KOPT-K1 (cell line): ENCODE results near the gene AGAP6.
"Not testable (repeated sequence)": the region's sequence is repeated elsewhere in the genome, so short reads cannot be mapped to it uniquely, and the experiment has no call there.

Experiments
- H3K27ac ChIP-seq: fragments of 200-600 bp; sonication (generic); 2 replicates; pipeline ENCODE4 v1.5.1; 2016; ENCODE audit warnings: antibody characterized with exemption, mild to moderate bottlenecking, low read depth, low read length; ENCODE audit not compliant: poor library complexity, severe bottlenecking
- H3K36me3 ChIP-seq: fragments of 200-600 bp; sonication (generic); 2 replicates; pipeline ENCODE4 v1.5.1; 2017; ENCODE audit warnings: antibody characterized with exemption, mild to moderate bottlenecking, low read length, moderate library complexity; ENCODE audit not compliant: insufficient read depth
- H3K9me3 ChIP-seq: fragments of 200-600 bp; sonication (generic); 2 replicates; pipeline ENCODE4 v1.5.1; 2017; ENCODE audit warnings: antibody characterized with exemption, low read length, mild to moderate bottlenecking; ENCODE audit not compliant: insufficient read depth, poor library complexity, severe bottlenecking

AGAP6 gene

DNA sequence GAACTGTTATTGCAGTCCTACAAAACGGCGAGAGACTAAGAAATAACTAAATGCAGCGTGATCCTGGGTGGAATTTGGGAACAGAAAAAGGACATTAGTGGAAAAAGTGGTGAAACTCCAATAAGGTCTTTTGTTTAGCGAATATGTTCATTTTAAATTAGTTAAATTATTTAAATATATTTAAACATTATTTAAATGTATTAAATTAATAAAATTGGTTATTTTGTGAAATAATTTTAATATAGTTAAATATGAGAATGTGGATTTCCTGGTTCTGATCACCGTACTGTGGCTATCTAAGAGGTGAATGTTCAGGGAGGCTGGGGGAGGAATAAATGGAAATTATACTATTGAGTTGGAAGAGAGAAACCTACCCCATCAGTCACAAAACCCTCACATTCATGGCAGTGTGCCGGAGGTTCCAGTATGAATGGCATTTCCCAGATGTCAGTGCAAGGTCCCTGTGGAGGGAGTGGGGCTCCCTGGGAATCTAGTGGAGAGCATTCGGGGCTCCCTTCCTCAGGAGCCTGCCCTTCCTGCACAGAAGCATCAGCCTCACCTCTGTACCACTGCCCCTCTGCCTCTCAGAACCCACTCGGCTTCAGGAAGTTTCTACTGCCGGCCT lies 27.5 kb downstream of the AGAP6 start:
- H3K9me3 ChIP-seq, H3K27ac ChIP-seq, H3K36me3 ChIP-seq: not testable (repeated sequence)

DNA sequence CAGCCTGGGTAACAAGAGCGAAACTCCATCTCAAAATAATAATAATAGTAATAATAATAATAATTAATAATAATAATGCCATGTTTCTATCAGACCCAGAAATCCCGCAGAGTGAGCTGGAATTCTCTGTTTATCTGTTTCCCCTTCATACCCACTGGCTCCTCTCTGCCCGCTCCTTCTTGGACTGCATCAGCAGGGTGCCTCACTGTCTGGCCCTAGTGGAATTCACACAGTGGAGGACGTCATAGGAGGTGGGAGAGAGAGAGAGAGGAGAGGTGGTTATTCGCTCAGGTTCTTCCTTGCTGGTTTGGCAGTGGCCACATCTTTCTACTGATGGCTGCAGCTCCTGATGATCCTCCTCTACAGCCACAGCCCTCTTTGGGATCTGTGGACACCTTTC lies 28.7 kb downstream of the AGAP6 start:
- H3K36me3 ChIP-seq, H3K9me3 ChIP-seq, H3K27ac ChIP-seq: not testable (repeated sequence)

- H3K27ac ChIP-seq, H3K36me3 ChIP-seq, H3K9me3 ChIP-seq: not testable (repeated sequence)
Observed at GRCh38 chr10:50017646-50018045, 29.4 kb downstream of the AGAP6 start.

DNA sequence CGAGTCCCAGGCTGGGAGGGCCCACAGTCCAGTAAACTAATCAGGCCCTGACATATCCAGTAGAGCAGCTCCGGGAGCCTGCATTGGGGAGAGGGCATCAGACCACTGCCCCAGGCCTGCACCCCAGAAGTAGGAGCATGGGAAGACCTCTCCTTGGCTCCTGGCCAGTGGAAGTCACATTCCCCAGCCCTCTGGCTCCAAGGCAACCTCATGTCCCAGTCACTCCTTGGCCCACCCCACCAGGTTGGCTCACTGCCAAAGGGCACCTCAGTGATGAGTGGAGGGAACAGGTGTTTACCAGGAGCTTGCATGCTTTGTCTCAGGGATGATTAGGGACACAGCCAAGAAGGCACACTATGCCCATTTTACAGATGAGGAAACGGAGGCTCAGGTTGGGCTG lies 31.1 kb downstream of the AGAP6 start:
- not testable (repeated sequence) for H3K27ac ChIP-seq, H3K9me3 ChIP-seq, H3K36me3 ChIP-seq

- H3K9me3 ChIP-seq, H3K27ac ChIP-seq, H3K36me3 ChIP-seq: not testable (repeated sequence)
Observed at GRCh38 chr10:50020451-50021024, 32.3 kb downstream of the AGAP6 start.

DNA sequence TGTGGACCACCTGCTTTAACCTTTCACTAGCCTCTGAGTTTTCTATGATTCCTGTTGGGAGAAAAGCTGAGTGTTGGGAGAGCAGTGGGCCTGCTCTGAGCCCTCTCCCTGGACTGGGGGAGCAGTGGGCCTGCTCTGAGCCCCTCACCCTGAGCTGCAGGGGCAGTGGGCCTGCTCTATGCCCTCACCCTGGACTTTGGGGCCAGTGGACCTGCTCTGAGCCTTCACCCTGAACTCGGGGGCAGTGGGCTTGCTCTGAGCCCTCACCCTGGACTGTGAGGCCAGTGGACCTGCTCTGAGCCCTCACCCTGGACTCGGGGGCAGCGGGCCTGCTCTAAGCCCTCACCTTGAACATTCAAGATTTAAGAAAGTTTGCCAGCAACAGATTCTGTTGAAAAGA lies 33.4 kb downstream of the AGAP6 start:
- no peaks in the 10 kb centered on the region for H3K36me3 ChIP-seq
- H3K9me3 ChIP-seq, result no peaks in the 10 kb centered on the region
- no peak overlapping the region for H3K27ac ChIP-seq

GRCh38 chr10:50024716-50025383 lies 36.6 kb downstream of the AGAP6 start:
- H3K27ac ChIP-seq, H3K36me3 ChIP-seq, H3K9me3 ChIP-seq: not testable (repeated sequence)

- H3K36me3 ChIP-seq, result no peaks in the 10 kb centered on the region
- no peaks in the 10 kb centered on the region for H3K9me3 ChIP-seq
- H3K27ac ChIP-seq, result no peak overlapping the region
Observed at GRCh38 chr10:50025627-50026026, 37.4 kb downstream of the AGAP6 start.

DNA sequence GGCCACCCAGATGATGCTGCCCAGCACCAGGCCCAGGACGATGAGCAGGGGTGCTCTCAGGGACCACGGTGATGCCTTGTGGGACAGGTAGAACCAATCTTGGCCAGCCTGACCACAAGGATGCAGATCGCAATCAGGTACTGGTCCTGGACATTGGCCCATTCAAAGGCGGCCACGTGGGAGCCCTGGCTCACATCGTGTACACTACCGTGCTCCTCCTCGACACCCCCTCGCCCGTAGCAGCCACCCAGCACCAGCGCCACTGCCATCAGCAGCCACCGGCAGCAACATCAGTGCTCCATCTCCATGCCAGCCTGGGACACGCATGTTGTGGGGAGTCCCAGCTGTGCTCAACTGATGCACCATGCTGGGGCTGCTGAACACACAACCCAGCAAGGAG lies 39.0 kb downstream of the AGAP6 start:
- Histone ChIP-seq H3K36me3 (no peaks in the 10 kb centered on the region), H3K9me3 (no peaks in the 10 kb centered on the region), H3K27ac (no peak overlapping the region)

DNA sequence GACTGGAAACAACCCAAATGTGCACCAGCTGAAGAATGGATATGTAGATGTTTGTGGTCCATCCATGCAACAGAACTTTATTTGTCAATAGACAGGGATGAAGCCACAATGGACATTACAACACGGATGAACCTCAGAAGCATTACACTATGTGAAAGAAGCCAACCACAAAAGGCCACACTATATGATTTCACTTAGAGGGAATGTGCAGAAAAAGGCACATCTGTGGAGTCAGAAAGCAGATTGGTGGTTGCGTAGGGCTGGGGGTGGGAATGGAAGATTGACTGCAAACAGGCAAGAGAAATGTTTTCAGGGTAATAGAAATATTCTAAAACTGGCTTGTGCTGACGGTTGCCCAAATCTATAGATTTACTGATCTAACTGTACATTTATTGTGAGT lies 45.3 kb downstream of the AGAP6 start:
- Histone ChIP-seq H3K27ac (no peak overlapping the region), H3K36me3 (no peaks in the 10 kb centered on the region), H3K9me3 (no peaks in the 10 kb centered on the region)

DNA sequence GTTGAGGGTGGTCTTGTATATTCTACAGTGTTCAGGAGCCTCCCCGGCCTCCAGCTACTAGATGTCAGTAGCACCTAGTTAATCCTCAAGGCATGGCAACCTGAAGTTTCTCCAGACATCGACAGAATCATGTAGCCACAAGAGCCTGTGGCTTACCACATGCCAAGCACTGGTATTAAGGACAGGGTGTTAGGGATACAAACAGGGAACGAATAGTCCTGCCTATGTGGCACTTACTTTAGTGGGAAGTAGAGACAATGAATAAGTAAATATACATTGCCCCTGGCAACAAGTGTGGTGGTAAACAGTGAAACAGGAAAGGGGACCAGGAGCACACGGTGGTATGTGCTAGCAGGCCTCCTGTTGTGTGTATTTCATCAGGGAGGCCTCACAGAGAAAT lies 47.1 kb downstream of the AGAP6 start:
- H3K9me3 ChIP-seq, H3K27ac ChIP-seq, H3K36me3 ChIP-seq: not testable (repeated sequence)

DNA sequence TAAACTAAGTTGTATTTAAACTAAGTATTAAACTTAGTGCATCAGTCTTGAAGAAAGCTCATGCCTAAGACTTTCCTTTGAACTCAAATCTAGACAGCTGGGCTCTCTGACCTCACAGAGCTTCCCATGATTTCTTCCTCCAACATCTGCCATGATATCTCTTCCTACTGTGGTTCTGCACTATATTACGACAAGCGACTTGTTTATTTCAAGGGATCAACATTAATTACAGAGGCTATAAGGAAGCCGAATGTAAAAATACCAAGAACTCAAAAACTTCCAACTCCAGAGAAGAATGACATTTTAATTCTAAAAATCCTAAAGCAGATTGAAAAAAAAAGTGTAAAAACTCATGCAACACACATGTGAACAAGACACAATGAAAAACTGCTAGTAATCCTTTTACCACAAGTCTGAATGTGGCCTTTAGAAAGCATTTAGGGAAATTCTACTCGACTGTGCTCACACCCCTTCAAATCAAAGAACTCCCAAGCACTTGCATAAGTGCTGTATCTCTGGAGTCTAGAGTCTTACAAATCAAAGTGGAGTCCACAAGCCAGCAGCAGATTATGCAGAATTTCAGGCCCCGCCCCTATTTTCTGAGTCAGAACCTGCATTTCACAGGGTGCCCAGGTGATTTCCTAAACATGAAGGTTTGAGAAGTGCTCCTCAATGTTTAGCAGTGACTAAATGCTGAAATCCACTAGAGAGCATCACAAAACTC lies 56.9 kb downstream of the AGAP6 start:
- H3K36me3 ChIP-seq, result no peaks in the 10 kb centered on the region
- H3K9me3 ChIP-seq, result no peaks in the 10 kb centered on the region
- no peak overlapping the region for H3K27ac ChIP-seq

GRCh38 chr10:50046457-50046856 lies 58.3 kb downstream of the AGAP6 start:
- H3K27ac ChIP-seq, H3K9me3 ChIP-seq, H3K36me3 ChIP-seq: not testable (repeated sequence)

GRCh38 chr10:50047594-50047993 lies 59.4 kb downstream of the AGAP6 start:
- H3K27ac ChIP-seq, H3K9me3 ChIP-seq, H3K36me3 ChIP-seq: not testable (repeated sequence)

DNA sequence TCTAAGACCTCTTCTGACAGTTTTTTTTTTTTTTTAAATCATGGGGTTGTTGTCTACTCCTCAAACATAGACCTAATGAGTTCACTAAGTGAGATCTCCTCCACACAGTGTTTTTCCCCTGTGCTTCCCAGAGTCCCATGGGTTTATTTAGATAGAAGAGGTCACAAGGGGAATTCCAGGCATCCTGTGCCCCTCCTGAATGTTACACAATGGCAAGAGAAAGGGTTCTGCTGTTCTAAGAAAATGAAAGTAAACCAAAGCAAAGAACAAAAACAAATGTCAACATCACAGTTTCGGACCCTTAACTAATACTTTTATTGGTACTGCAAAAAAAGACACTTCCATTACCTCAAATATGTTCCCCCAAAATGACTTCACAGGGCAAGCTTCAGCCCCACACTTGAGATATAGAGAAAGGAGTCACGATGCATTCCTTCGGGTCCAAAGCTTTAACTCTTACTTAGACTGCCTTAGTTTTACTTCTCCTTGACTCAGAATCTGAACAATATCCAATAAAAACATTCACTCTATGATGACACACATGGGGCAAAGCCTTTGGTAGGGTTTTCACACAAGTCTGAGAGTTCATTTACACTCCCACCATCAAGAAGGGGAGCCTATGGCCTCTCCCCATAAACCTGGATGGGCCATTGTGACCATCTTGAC lies 63.9 kb downstream of the AGAP6 start:
- H3K27ac ChIP-seq, H3K9me3 ChIP-seq, H3K36me3 ChIP-seq: not testable (repeated sequence)
